GM10266 (cell line): ENCODE results near the gene SCUBE2.

Experiments
- DNase-seq: peaks from one replicate; pipeline ENCODE4 v3.0.0; 2012; ENCODE audit errors: extremely low spot score
- CTCF ChIP-seq: IDR thresholded peaks from 2 replicates; pipeline ENCODE4 v1.5.1; 2012; ENCODE audit warnings: mild to moderate bottlenecking, low read depth; ENCODE audit not compliant: control insufficient read depth, insufficient read depth; ENCODE audit errors: missing control alignments

The SCUBE2 gene

GRCh38 chr11:9123595-9124304 lies 32.4 kb upstream of the SCUBE2 start:
- no peak for DNase-seq
- TF ChIP-seq CTCF: no peak

GRCh38 chr11:9121469-9121796 lies 30.0 kb upstream of the SCUBE2 start:
- no peak for TF ChIP-seq CTCF
- no peak for DNase-seq

GRCh38 chr11:9120664-9121468 lies 29.5 kb upstream of the SCUBE2 start:
- DNase-seq: no peak
- no peak for TF ChIP-seq CTCF

GRCh38 chr11:9118277-9118676 lies 26.9 kb upstream of the SCUBE2 start:
- DNase-seq: no peak
- TF ChIP-seq CTCF: no peak

- DNase-seq: no peak
- TF ChIP-seq CTCF: no peak
Measured at GRCh38 chr11:9112075-9112474, 20.7 kb upstream of the SCUBE2 start.

- no peak for TF ChIP-seq CTCF
- DNase-seq: no peak
Measured at GRCh38 chr11:9109858-9110731, 18.7 kb upstream of the SCUBE2 start.
